GM12892 (cell line): ENCODE results near the gene CD274.
"Not testable (repeated sequence)": the region's sequence is repeated elsewhere in the genome, so short reads cannot be mapped to it uniquely, and the experiment has no call there.

Experiments used
- DNase-seq: peaks from one replicate; pipeline ENCODE4 v3.0.0; 2011; ENCODE audit not compliant: insufficient read length
- FAIRE-seq: peaks from 2 replicates; lab custom pipeline; 2011; peaks lifted over from hg19 to GRCh38; lab: Jason Lieb, UNC
- POLR2A ChIP-seq: IDR thresholded peaks from 2 replicates; pipeline ENCODE4 v1.6.1; 2011; ENCODE audit warnings: low read depth, low read length, control low read depth
- POLR2AphosphoS5 ChIP-seq: IDR thresholded peaks from 2 replicates; pipeline ENCODE4 v1.6.1; 2011; ENCODE audit warnings: low read depth, low read length, control low read depth
- TAF1 ChIP-seq: IDR thresholded peaks from 2 replicates; pipeline ENCODE4 v1.6.1; 2011; ENCODE audit warnings: low read depth, mild to moderate bottlenecking, control low read depth, low read length, borderline replicate concordance

Gene CD274

GRCh38 chr9:5489630-5490490 is 39.5 kb downstream of the CD274 start:
- no peak for FAIRE-seq
- no peak for DNase-seq
- TF ChIP-seq POLR2AphosphoS5 = no peak
- TF ChIP-seq TAF1 = no peak
- no peak for TF ChIP-seq POLR2A

GRCh38 chr9:5492965-5493678 is 42.8 kb downstream of the CD274 start:
- DNase-seq (no peak), FAIRE-seq (no peak)
- TF ChIP-seq TAF1 (no peak), POLR2AphosphoS5 (no peak)

GRCh38 chr9:5493679-5494511 is 43.6 kb downstream of the CD274 start:
- FAIRE-seq (peak; percentile 92), DNase-seq (no peak)
- 0 out of 2 replicates have a peak, but pooled peaks have one; percentile 33 for TF ChIP-seq POLR2AphosphoS5
- no peak for TF ChIP-seq TAF1

GRCh38 chr9:5494765-5495164 is 44.4 kb downstream of the CD274 start:
- not testable (repeated sequence) for DNase-seq, FAIRE-seq

- DNase-seq = no peak
- FAIRE-seq = no peak
- TF ChIP-seq POLR2AphosphoS5 (no peak), POLR2A (no peak), TAF1 (no peak)
Measured at GRCh38 chr9:5499157-5499556, 48.8 kb downstream of the CD274 start.

- DNase-seq (no peak), FAIRE-seq (no peak)
- TF ChIP-seq POLR2AphosphoS5 = no peak
- no peak for TF ChIP-seq TAF1
- no peak for TF ChIP-seq POLR2A
Measured at GRCh38 chr9:5499889-5500398, 49.6 kb downstream of the CD274 start.

GRCh38 chr9:5500441-5501235 is 50.3 kb downstream of the CD274 start:
- FAIRE-seq (no peak), DNase-seq (no peak)
- TF ChIP-seq POLR2A = no peak
- no peak for TF ChIP-seq TAF1
- TF ChIP-seq POLR2AphosphoS5 = no peak

- DNase-seq (no peak), FAIRE-seq (no peak)
- TF ChIP-seq POLR2AphosphoS5 = no peak
- TF ChIP-seq TAF1 = no peak
- no peak for TF ChIP-seq POLR2A
Measured at GRCh38 chr9:5502553-5502952, 52.2 kb downstream of the CD274 start.

GRCh38 chr9:5509573-5509972 is 59.2 kb downstream of the CD274 start:
- TF ChIP-seq POLR2AphosphoS5 (no peak), POLR2A (no peak), TAF1 (no peak)
- DNase-seq = no peak
- FAIRE-seq = no peak

- no peak for TF ChIP-seq TAF1
- TF ChIP-seq POLR2A = no peak
- TF ChIP-seq POLR2AphosphoS5 = no peak
- peak; percentile 89 for FAIRE-seq
- DNase-seq = no peak
Measured at GRCh38 chr9:5510360-5510931, 60.1 kb downstream of the CD274 start, which contains the start of gene PDCD1LG2. Gene PDCD1LG2, plus strand, starts transcription at chr9:5510531. Its CDS starts 12,016 bp downstream, at chr9:5522547.
